NCI-H2081 treated with DMSO at 0.1 percent for 48 hours (cell line): ENCODE results near the gene FRAT1.

Source experiments
- DNase-seq: peaks from one replicate; lab custom pipeline; 2025; lab: John Stamatoyannopoulos, UW

FRAT1 gene

GRCh38 chr10:97307866-97308780 lies 10.9 kb upstream of the FRAT1 start:
- DNase-seq, result no peak

GRCh38 chr10:97311111-97311626 lies 7.9 kb upstream of the FRAT1 start:
- DNase-seq, result no peak

- no peak for DNase-seq
Observed at GRCh38 chr10:97312897-97313296, 6.2 kb upstream of the FRAT1 start.

- DNase-seq, result no peak
Observed at GRCh38 chr10:97314671-97315070, 4.4 kb upstream of the FRAT1 start.

- no peak for DNase-seq
Observed at GRCh38 chr10:97319671-97320479, 804 bp downstream of the FRAT1 start.

GRCh38 chr10:97320480-97321031 lies 1.5 kb downstream of the FRAT1 start:
- DNase-seq, result no peak

GRCh38 chr10:97321032-97321803 lies 2.1 kb downstream of the FRAT1 start:
- no peak for DNase-seq

- DNase-seq, result no peak
Observed at GRCh38 chr10:97321804-97322190, 2.7 kb downstream of the FRAT1 start.

- DNase-seq, result no peak
Observed at GRCh38 chr10:97323501-97323900, 4.4 kb downstream of the FRAT1 start.

GRCh38 chr10:97325754-97326153 lies 6.7 kb downstream of the FRAT1 start:
- no peak for DNase-seq

- DNase-seq, result no peak
Observed at GRCh38 chr10:97327348-97328294, 8.6 kb downstream of the FRAT1 start.

GRCh38 chr10:97328646-97329453 lies 9.8 kb downstream of the FRAT1 start:
- DNase-seq, result no peak

GRCh38 chr10:97329766-97330165 lies 10.7 kb downstream of the FRAT1 start:
- DNase-seq, result no peak

- no peak for DNase-seq
Observed at GRCh38 chr10:97331153-97331703, 12.2 kb downstream of the FRAT1 start.

- no peak for DNase-seq
Observed at GRCh38 chr10:97332591-97333350, 13.7 kb downstream of the FRAT1 start.

- DNase-seq, result no peak
Observed at GRCh38 chr10:97333351-97333600, 14.2 kb downstream of the FRAT1 start.

- DNase-seq, result no peak
Observed at GRCh38 chr10:97333601-97334369, 14.7 kb downstream of the FRAT1 start.
